Iris pigment epithelial cell (primary cell): Measurements from ENCODE around the gene PTMS.
A peak's percentile ranks its signal among the peaks of the same experiment; 100 is the strongest.

Experiments
- DNase-seq: peaks from one replicate; pipeline ENCODE4 v3.0.0-alpha.2; 2011; ENCODE audit warnings: low read depth

PTMS gene

GRCh38 chr12:6752167-6752920, 13.8 kb upstream of the PTMS start:
- DNase-seq, result peak; percentile 57

- peak; percentile 99 for DNase-seq
Observed at GRCh38 chr12:6752921-6753771, 13.0 kb upstream of the PTMS start, which contains the start of gene MLF2. Gene MLF2, minus strand, starts transcription at chr12:6753141. Its CDS starts 807 bp downstream, at chr12:6752334.

- DNase-seq, result no peak
Observed at GRCh38 chr12:6753772-6754356, 12.3 kb upstream of the PTMS start.

- no peak for DNase-seq
Observed at GRCh38 chr12:6754411-6754810, 11.8 kb upstream of the PTMS start.

GRCh38 chr12:6757028-6757690, 9.0 kb upstream of the PTMS start:
- no peak for DNase-seq

GRCh38 chr12:6758506-6759095, 7.6 kb upstream of the PTMS start:
- no peak for DNase-seq

- no peak for DNase-seq
Observed at GRCh38 chr12:6759741-6760140, 6.4 kb upstream of the PTMS start.

- DNase-seq, result no peak
Observed at GRCh38 chr12:6763380-6763779, 2.8 kb upstream of the PTMS start.

- peak; percentile 98 for DNase-seq
Observed at GRCh38 chr12:6764011-6764828, 1.9 kb upstream of the PTMS start.

- DNase-seq, result no peak
Observed at GRCh38 chr12:6765048-6765633, 1.0 kb upstream of the PTMS start.

GRCh38 chr12:6766651-6767349, 637 bp downstream of the PTMS start:
- DNase-seq, result peak; percentile 74

- peak; percentile 39 for DNase-seq
Observed at GRCh38 chr12:6767353-6768319, 1.5 kb downstream of the PTMS start.

GRCh38 chr12:6768437-6768914, 2.3 kb downstream of the PTMS start:
- DNase-seq, result no peak

- DNase-seq, result peak; percentile 59
Observed at GRCh38 chr12:6768990-6769389, 2.8 kb downstream of the PTMS start.

GRCh38 chr12:6769666-6770065, 3.5 kb downstream of the PTMS start:
- no peak for DNase-seq

GRCh38 chr12:6770094-6770493, 3.9 kb downstream of the PTMS start:
- no peak for DNase-seq

- no peak for DNase-seq
Observed at GRCh38 chr12:6770600-6770999, 4.4 kb downstream of the PTMS start.

GRCh38 chr12:6771091-6771495, 4.9 kb downstream of the PTMS start:
- no peak for DNase-seq
